CD4-positive, alpha-beta T cell treated with Interleukin-1 beta for 1 hour (primary cell): ENCODE data around the gene RPUSD1.

Source experiments
- DNase-seq, 2 donors: peaks; one replicate each; pipeline ENCODE4 v3.0.0-alpha.2; 2020 to 2022

RPUSD1 gene

DNA sequence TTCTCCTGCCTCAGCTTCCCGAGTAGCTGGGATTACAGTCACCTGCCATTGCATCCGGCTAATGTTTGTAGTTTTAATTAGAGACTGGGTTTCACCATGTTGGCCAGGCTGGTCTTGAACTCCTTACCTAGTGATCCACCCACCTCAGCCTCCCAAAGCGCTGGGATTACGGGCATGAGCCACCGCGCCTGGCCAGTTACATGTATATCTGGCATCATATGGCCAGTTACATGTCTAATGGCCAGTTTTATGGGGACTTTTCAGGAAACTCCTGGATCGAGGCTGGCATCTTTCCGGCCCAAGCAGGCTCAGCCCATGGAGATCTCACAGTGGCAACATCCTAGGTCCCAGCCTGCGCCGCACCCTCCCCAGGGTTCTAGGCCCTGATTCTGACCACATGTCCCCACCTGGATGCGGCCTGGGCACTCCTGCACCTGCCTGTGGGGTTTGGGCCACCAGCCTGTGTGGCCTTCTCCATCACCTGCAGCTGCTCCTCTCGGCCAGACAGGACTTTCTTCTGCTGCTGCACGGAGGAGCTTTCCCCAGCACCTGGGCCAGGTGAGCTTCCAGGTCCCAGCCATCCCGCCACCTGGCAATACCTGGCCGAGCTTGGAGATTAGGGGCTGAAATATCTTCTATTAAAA is 46.1 kb downstream of the RPUSD1 start:
- no peak for DNase-seq

DNA sequence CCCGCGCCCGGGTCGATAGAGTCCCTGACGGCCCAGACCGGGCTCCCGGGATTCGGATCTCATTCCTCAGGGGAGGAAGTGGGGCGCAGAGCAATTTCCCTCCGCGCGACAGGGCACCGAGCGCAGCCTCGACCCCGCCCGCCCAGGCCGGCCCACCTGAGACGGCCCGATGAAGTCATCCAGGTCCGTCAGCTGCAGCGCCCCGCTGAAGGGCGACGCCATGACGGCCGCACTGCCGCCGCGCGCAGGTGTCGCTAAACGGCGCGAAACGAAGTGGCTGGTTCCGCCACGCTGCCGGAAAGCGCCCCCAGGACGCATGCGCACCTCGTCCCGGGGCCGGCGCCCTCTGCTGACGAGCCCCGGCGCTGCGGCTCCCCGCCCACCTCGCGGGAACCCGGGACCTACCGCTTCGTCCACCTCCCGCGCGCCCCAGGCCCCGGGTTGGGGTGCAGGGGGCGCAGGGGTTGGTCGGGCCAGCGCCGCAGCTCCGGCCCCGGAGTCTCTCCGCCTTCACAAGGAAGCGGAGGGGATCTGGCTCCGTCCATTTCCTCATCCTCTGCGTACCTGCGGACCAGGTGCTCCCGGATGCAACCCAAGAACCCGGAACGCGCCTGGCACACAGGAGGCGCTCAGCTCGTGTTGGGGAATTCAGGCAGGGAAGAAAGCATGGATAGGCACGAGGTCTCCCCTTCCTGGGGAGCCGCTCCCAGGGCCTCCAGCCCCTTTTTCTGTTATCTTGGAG is 47.2 kb downstream of the RPUSD1 start, which contains the start of gene CIAO3:
Gene CIAO3, minus strand, starts transcription at position 234 of the 742 bp plus-strand sequence. Its CDS starts 12 bp downstream, at position 222.
- peak; percentile 89 to 92 for DNase-seq

- no peak for DNase-seq
Measured at GRCh38 chr16:740459-740763, 47.8 kb downstream of the RPUSD1 start.

DNA sequence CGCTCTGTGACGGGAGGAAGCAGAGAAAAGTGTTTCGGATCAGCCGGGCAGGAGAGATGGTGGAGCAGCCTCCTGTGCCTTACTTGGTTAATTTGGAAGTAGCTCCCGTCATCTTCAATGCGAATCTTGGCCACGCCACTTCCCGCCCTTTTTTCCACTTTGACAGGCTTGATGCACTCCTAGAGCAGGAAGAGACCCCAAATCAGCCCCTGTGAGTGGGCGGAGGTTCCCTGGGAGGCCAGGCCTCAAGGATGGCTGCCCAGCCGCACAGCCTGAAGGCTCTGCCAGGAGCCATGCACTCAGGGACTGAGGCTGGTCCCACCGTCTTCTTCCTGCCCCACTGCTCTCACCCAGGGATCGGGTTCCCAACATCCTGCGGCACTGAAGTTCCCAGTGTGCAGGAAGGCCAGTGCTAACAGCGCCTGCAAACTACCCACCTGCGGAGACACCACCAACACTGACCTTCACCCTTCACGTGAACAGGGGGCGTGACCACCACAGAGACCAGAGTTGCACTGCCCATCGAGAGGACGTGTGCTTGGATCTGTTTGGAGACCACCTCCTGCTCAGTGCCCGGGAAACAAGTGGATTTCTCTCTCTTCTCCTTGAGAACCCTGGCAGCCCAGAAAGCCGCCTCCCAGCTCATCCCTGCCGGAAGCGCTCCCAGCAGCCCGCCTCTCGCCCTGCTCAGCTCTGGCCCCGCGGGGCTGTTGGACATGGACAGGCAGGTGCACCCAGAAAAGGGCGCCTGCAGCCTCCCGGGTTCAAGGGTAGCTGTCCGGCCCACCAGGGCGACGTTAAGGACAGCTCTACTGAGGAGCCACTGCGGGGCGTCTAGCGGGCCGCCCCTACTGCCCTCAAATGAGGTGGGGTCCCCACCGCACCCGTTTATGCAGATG is 48.4 kb downstream of the RPUSD1 start:
- no peak for DNase-seq

DNA sequence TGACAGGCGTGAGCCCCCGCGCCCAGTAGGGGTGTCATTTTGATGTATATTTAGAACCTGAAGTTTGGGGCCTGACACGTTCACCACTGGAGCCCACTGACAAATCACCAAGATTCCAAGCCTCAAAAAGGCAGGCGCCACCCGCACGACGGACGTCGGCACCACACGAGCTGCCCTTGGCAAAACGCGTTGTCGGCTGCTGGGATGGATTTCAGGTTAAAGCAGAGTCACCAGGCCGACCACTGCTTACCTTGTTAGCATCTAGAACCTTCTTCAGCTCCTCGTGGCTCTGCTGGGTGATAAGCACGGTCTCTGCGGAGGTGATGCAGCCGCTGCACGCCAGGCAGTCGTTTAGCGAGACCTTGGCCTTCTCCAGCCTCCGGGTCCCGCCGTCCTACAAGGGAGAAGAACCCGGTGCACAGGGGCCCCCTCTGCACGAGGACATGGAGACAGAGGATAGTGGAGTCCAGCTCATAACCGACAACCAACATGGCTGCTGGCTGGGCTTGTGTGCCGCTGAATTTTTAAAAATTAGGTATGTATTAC is 51.2 kb downstream of the RPUSD1 start:
- no peak for DNase-seq

GRCh38 chr16:735982-736453 is 52.2 kb downstream of the RPUSD1 start:
- DNase-seq: no peak

DNA sequence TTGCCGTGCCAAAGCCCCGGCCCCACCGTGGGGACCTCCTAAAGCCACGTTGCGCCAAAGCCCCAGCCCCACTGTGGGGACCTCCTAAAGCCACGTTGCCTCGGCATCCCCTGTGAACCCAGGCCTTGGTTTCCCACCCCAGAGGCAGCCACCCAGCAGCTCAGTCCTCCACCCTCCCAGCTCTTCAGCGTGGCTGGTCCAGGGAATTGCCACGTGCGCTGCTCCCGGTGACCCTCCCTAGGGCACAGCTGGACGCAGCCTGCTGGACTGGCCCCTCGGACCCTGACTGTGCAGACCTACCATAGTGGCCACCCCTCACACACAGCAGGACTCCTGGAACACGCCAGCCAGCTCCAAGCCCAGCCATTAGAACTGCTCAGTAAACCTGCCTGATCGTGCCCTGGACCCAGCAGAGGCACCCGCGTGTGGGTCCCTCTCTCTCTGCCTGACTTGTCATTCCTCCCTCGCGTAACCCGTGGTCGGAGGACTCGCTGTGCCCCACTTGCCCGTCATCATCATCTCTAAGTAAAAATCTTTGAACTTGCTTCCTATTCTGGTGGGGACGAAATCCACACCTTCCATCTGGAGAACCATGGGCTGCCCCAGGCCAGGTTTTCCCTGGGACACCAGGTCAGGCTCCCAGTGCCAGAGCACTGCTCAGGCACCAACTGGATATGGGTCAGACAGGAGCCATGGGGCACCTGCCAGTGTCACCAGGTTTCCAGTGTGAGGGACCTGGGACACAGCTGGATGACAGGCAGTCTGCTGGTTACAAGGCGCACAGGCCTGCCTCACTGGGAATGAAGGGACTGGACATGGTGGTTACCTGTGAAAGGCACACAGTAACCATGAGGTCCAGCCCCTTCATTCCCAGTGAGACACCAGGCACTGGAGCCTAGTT is 53.0 kb downstream of the RPUSD1 start:
- no peak for DNase-seq
